Liver (tissue), 9 donors: ENCODE data around the gene STK17A. TPM values are rescaled to one million over a fixed set of nuclear protein-coding genes. Genes with fewer than 3 reads are reported as not detected.

Source experiments
- DNase-seq: peaks from one replicate; pipeline ENCODE4 v3.0.0-alpha.2; 2017; ENCODE audit warnings: low spot score
- H3K27ac ChIP-seq, 2 donors: one replicate each; pipeline ENCODE4 v1.7.0; 2013; ENCODE audit warnings: inconsistent platforms in 2 of 2, low read length in 2 of 2, control low read depth in 1 of 2, low read depth in 1 of 2, mild to moderate bottlenecking in 1 of 2
- H3K27me3 ChIP-seq, 4 donors: one replicate each; pipeline versions ENCODE4 v1.6.1 to v1.7.0; 2013; ENCODE audit warnings: low read length in 3 of 4, inconsistent platforms in 1 of 4, mild to moderate bottlenecking in 1 of 4, moderate library complexity in 1 of 4; ENCODE audit not compliant: control insufficient read depth in 4 of 4, insufficient read depth in 4 of 4
- H3K36me3 ChIP-seq, 4 donors: one replicate each; pipeline versions ENCODE4 v1.6.1 to v1.7.0; 2013; ENCODE audit warnings: low read length in 3 of 4, mild to moderate bottlenecking in 3 of 4, low read depth in 1 of 4, moderate library complexity in 1 of 4; ENCODE audit not compliant: control insufficient read depth in 4 of 4, insufficient read depth in 3 of 4
- H3K4me1 ChIP-seq, 4 donors: one replicate each; pipeline versions ENCODE4 v1.6.1 to v1.7.0; 2013; ENCODE audit warnings: low read length in 3 of 4, mild to moderate bottlenecking in 3 of 4, moderate library complexity in 1 of 4; ENCODE audit not compliant: control insufficient read depth in 4 of 4, insufficient read depth in 4 of 4
- H3K4me3 ChIP-seq, 3 donors: one replicate each; pipeline versions ENCODE4 v1.6.1 to v1.7.0; 2013; ENCODE audit warnings: low read length in 3 of 3, control low read depth in 1 of 3, low read depth in 1 of 3, mild to moderate bottlenecking in 1 of 3
- H3K9ac ChIP-seq, 2 donors: one replicate each; pipeline ENCODE4 v1.7.0; 2013; ENCODE audit warnings: low read length in 2 of 2, mild to moderate bottlenecking in 2 of 2, moderate library complexity in 2 of 2, control low read depth in 1 of 2, low read depth in 1 of 2
- H3K9me3 ChIP-seq, 4 donors: one replicate each; pipeline versions ENCODE4 v1.6.1 to v1.7.0; 2013; ENCODE audit warnings: low read length in 3 of 4; ENCODE audit not compliant: control insufficient read depth in 4 of 4
- ATF3 ChIP-seq: IDR thresholded peaks from 2 replicates; pipeline ENCODE4 v1.6.1; 2016; ENCODE audit warnings: antibody characterized with exemption
- EGR1 ChIP-seq, 2 donors: IDR thresholded peaks; 2 replicates each; pipeline ENCODE4 v1.6.1; 2016 to 2018; ENCODE audit warnings: antibody characterized with exemption in 2 of 2, low read depth in 2 of 2
- FOXA1 ChIP-seq: IDR thresholded peaks from 2 replicates; pipeline ENCODE4 v1.6.1; 2016; ENCODE audit warnings: antibody characterized with exemption
- FOXA2 ChIP-seq: IDR thresholded peaks from 2 replicates; pipeline ENCODE4 v1.6.1; 2016; ENCODE audit warnings: antibody characterized with exemption
- GABPA ChIP-seq, 2 donors: IDR thresholded peaks in 1 of 2; conservative IDR thresholded peaks in 1 of 2; 2 replicates each; pipeline ENCODE4 v1.6.1; 2016; ENCODE audit warnings: antibody characterized with exemption in 2 of 2, mild to moderate bottlenecking in 1 of 2, moderate library complexity in 1 of 2
- HNF4A ChIP-seq, 2 donors: conservative IDR thresholded peaks; 2 replicates each; pipeline ENCODE4 v1.6.1; 2016; ENCODE audit warnings: antibody characterized with exemption in 2 of 2, mild to moderate bottlenecking in 2 of 2
- HNF4G ChIP-seq: IDR thresholded peaks from 2 replicates; pipeline ENCODE4 v1.6.1; 2016; ENCODE audit warnings: antibody characterized with exemption
- JUND ChIP-seq, 2 donors: IDR thresholded peaks; 2 replicates each; pipeline ENCODE4 v1.6.1; 2016; ENCODE audit warnings: antibody characterized with exemption in 2 of 2
- NR2F2 ChIP-seq: IDR thresholded peaks from 2 replicates; pipeline ENCODE4 v1.6.1; 2016; ENCODE audit warnings: antibody characterized with exemption
- RAD21 ChIP-seq, 2 donors: IDR thresholded peaks; 2 replicates each; pipeline ENCODE4 v1.6.1; 2016; ENCODE audit warnings: antibody characterized with exemption in 2 of 2, mild to moderate bottlenecking in 2 of 2
- RXRA ChIP-seq, 2 donors: IDR thresholded peaks; 2 replicates each; pipeline ENCODE4 v1.6.1; 2017 to 2018; ENCODE audit warnings: antibody characterized with exemption in 2 of 2, mild to moderate bottlenecking in 1 of 2
- TAF1 ChIP-seq: conservative IDR thresholded peaks from 2 replicates; pipeline ENCODE4 v1.6.1; 2016; ENCODE audit warnings: antibody characterized with exemption, mild to moderate bottlenecking
- YY1 ChIP-seq: IDR thresholded peaks from 2 replicates; pipeline ENCODE4 v1.6.1; 2016; ENCODE audit warnings: antibody characterized with exemption, mild to moderate bottlenecking
- WGBS: extraction: QIAGEN DNeasy Blood & Tissue Kit; methylation state at CpG from one replicate; pipeline ENCODE4 v1.1.7; 2013; 5-methylcytosine and 5-hydroxymethylcytosine counted together
- polyA plus RNA-seq, 2 donors: library from polyadenylated mRNA; stranded (reverse) in 1 of 2; unstranded in 1 of 2; fragments of 200-250 nt in 1 of 2; fragments of >200 nt in 1 of 2; fragmentation: Nextera tagmentation in 1 of 2; extraction: Ambion mirVana in 1 of 2; gene quantifications; one replicate each; pipeline versions ENCODE4 v1.2.1 to v1.2.3, GENCODE V29; 2013 to 2015
- total RNA-seq, 2 donors: library from RNA; depleted of rRNA; stranded (reverse); fragments of >200 nt; gene quantifications; one replicate each; pipeline ENCODE4 v1.2.3, GENCODE V29; 2014
- TF ChIP-seq, protein P1 (sequence below): IDR thresholded peaks from 2 replicates; pipeline ENCODE4 v1.6.1; 2016; ENCODE audit warnings: antibody characterized with exemption
- TF ChIP-seq, protein P2 (sequence below): IDR thresholded peaks from 2 replicates; pipeline ENCODE4 v1.6.1; 2016; ENCODE audit warnings: antibody characterized with exemption, mild to moderate bottlenecking
- TF ChIP-seq, protein P3 (sequence below): fragments of 150-350 bp; IDR thresholded peaks from 2 replicates; pipeline ENCODE4 v1.5.1; 2017; ENCODE audit warnings: improper control_type of control experiment, low read depth, low read length; ENCODE audit not compliant: missing input control
- TF ChIP-seq, protein P4 (sequence below): IDR thresholded peaks from 2 replicates; pipeline ENCODE4 v1.6.1; 2016; ENCODE audit warnings: antibody characterized with exemption
- donor health status: healthy.
- donor health status: healthy.
- donor health status: healthy.
- donor health status: healthy.
- donor health status: healthy.

STK17A gene
- total and polyA plus RNA-seq, 4 donors: 3.0 to 18.2 (median 7.2) TPM

DNA sequence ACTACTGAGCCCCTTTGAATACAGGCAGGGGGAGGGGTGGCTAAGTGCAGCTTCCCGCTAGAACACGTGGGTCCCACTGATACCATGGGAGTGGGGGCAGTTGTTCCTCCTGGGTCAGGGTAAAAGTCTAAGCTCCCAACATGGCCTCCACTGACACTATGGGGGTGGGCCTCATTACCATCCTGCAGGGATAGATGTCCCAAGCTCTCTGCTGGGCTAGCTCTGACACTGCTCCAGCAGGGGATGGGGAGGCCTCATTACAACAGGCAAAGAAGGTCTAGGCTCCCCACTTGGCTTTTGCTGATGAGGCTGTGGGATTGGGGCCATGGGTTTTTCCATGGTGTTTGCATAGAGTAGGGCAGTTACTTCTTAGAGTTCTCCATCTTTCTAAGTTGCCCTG, 51.5 kb downstream of the STK17A start:
- H3K9ac ChIP-seq: no peak overlapping the region
- peaks cover 0 to 3% (median 2%) of the 10 kb centered on the region in 4 donors for H3K4me1 ChIP-seq
- H3K9me3 ChIP-seq: no peaks in the 10 kb centered on the region
- no peak overlapping the region for H3K27ac ChIP-seq
- peaks cover 0 to 28% (median 14%) of the 10 kb centered on the region in 4 donors for H3K36me3 ChIP-seq
- no peak for DNase-seq
- WGBS: 97% methylated on average over 2 of the region's 2 CpGs
- H3K4me3 ChIP-seq: no peak overlapping the region
- H3K27me3 ChIP-seq: no peaks in the 10 kb centered on the region
- TF ChIP-seq HNF4A (conservative IDR thresholded peaks at IDR 0.05) (no peak), RXRA (IDR thresholded peaks at IDR 0.05) (no peak), NR2F2 (no peak), ATF3 (no peak), RAD21 (IDR thresholded peaks at IDR 0.05) (no peak), TAF1 (no peak), HNF4G (no peak), FOXA1 (no peak)
- TF ChIP-seq, protein P1, sequence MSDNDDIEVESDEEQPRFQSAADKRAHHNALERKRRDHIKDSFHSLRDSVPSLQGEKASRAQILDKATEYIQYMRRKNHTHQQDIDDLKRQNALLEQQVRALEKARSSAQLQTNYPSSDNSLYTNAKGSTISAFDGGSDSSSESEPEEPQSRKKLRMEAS: no peak
- TF ChIP-seq, protein P2, sequence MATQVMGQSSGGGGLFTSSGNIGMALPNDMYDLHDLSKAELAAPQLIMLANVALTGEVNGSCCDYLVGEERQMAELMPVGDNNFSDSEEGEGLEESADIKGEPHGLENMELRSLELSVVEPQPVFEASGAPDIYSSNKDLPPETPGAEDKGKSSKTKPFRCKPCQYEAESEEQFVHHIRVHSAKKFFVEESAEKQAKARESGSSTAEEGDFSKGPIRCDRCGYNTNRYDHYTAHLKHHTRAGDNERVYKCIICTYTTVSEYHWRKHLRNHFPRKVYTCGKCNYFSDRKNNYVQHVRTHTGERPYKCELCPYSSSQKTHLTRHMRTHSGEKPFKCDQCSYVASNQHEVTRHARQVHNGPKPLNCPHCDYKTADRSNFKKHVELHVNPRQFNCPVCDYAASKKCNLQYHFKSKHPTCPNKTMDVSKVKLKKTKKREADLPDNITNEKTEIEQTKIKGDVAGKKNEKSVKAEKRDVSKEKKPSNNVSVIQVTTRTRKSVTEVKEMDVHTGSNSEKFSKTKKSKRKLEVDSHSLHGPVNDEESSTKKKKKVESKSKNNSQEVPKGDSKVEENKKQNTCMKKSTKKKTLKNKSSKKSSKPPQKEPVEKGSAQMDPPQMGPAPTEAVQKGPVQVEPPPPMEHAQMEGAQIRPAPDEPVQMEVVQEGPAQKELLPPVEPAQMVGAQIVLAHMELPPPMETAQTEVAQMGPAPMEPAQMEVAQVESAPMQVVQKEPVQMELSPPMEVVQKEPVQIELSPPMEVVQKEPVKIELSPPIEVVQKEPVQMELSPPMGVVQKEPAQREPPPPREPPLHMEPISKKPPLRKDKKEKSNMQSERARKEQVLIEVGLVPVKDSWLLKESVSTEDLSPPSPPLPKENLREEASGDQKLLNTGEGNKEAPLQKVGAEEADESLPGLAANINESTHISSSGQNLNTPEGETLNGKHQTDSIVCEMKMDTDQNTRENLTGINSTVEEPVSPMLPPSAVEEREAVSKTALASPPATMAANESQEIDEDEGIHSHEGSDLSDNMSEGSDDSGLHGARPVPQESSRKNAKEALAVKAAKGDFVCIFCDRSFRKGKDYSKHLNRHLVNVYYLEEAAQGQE: no peak
- TF ChIP-seq, protein P3, sequence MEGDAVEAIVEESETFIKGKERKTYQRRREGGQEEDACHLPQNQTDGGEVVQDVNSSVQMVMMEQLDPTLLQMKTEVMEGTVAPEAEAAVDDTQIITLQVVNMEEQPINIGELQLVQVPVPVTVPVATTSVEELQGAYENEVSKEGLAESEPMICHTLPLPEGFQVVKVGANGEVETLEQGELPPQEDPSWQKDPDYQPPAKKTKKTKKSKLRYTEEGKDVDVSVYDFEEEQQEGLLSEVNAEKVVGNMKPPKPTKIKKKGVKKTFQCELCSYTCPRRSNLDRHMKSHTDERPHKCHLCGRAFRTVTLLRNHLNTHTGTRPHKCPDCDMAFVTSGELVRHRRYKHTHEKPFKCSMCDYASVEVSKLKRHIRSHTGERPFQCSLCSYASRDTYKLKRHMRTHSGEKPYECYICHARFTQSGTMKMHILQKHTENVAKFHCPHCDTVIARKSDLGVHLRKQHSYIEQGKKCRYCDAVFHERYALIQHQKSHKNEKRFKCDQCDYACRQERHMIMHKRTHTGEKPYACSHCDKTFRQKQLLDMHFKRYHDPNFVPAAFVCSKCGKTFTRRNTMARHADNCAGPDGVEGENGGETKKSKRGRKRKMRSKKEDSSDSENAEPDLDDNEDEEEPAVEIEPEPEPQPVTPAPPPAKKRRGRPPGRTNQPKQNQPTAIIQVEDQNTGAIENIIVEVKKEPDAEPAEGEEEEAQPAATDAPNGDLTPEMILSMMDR: no peak

- no peak for DNase-seq
- TF ChIP-seq HNF4A (conservative IDR thresholded peaks at IDR 0.05): no peak
- TF ChIP-seq YY1: no peak
- no peak for TF ChIP-seq GABPA (IDR thresholded peaks at IDR 0.05 in 1 of 2, conservative IDR thresholded peaks at IDR 0.05 in 1 of 2)
- TF ChIP-seq, protein P3: no peak
- TF ChIP-seq, protein P4, sequence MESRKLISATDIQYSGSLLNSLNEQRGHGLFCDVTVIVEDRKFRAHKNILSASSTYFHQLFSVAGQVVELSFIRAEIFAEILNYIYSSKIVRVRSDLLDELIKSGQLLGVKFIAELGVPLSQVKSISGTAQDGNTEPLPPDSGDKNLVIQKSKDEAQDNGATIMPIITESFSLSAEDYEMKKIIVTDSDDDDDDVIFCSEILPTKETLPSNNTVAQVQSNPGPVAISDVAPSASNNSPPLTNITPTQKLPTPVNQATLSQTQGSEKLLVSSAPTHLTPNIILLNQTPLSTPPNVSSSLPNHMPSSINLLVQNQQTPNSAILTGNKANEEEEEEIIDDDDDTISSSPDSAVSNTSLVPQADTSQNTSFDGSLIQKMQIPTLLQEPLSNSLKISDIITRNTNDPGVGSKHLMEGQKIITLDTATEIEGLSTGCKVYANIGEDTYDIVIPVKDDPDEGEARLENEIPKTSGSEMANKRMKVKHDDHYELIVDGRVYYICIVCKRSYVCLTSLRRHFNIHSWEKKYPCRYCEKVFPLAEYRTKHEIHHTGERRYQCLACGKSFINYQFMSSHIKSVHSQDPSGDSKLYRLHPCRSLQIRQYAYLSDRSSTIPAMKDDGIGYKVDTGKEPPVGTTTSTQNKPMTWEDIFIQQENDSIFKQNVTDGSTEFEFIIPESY: no peak
- no peak for TF ChIP-seq FOXA2
- no peak for TF ChIP-seq EGR1 (IDR thresholded peaks at IDR 0.05; ENCODE audit: low read depth in 2 of 2)
- TF ChIP-seq RXRA (IDR thresholded peaks at IDR 0.05): no peak
- no peak for TF ChIP-seq RAD21 (IDR thresholded peaks at IDR 0.05)
- TF ChIP-seq JUND (IDR thresholded peaks at IDR 0.05): no peak
- TF ChIP-seq, protein P1: no peak
- no peak for TF ChIP-seq TAF1
- no peak for TF ChIP-seq NR2F2
- no peak for TF ChIP-seq FOXA1
- TF ChIP-seq, protein P2: no peak
- no peak for TF ChIP-seq HNF4G
Observed at GRCh38 chr7:43636093-43636492, 53.2 kb downstream of the STK17A start.

More at GRCh38 chr7:43636093-43636492, 53.2 kb downstream of the STK17A start:
- Histone ChIP-seq H3K27ac (no peak overlapping the region), H3K9ac (no peak overlapping the region), H3K4me1 (peaks cover 11 to 19% (median 15%) of the 10 kb centered on the region in 4 donors), H3K4me3 (no peak overlapping the region), H3K9me3 (no peaks in the 10 kb centered on the region), H3K36me3 (peaks cover 0 to 28% (median 13%) of the 10 kb centered on the region in 4 donors), H3K27me3 (no peaks in the 10 kb centered on the region)
- 90% methylated on average over 6 of the region's 6 CpGs for WGBS
